Endothelial cell of umbilical vein (primary cell): ENCODE results near the gene ZDHHC22. TPM values are rescaled to one million over a fixed set of nuclear protein-coding genes. Genes with fewer than 3 reads are reported as not detected.
A peak's percentile ranks its signal among the peaks of the same experiment; 100 is the strongest.

Experiments used
- BruUV-seq: library from RNA; stranded (reverse); fragments of 400-500 nt; replicated peaks from 2 replicates; lab custom pipeline; 2021; lab: Mats Ljungman, UMichigan
- CTCF ChIA-PET: fragments of 300-600, 350-600 bp; sonication (Branson Sonifier 250); formaldehyde crosslinking; loops from one replicate; lab custom pipeline; 2021; ENCODE audit warnings: antibody characterized with exemption, inconsistent platforms; lab: Charles Lee
- POLR2A ChIA-PET: fragments of 300-600, 350-600 bp; sonication (Branson Sonifier 250); formaldehyde crosslinking; loops from one replicate; lab custom pipeline; 2021; ENCODE audit warnings: antibody characterized with exemption, inconsistent platforms; lab: Charles Lee
- DNase-seq: peaks from one replicate; pipeline ENCODE4 v3.0.0-alpha.2; 2011; ENCODE audit warnings: low read depth, low spot score
- FAIRE-seq: peaks from 2 replicates; lab custom pipeline; 2011; peaks lifted over from hg19 to GRCh38; lab: Jason Lieb, UNC
- H2AFZ ChIP-seq: 2 replicates; pipeline ENCODE4 v1.6.0; 2012; ENCODE audit warnings: low read depth, low read length, control low read depth, inconsistent platforms
- H3K27ac ChIP-seq: 2 replicates; pipeline ENCODE4 v1.5.1; 2011; ENCODE audit warnings: low read depth, mild to moderate bottlenecking, control low read depth, low read length, moderate library complexity; ENCODE audit not compliant: insufficient read depth
- H3K27me3 ChIP-seq, 2 experiments: 2 replicates each; pipeline versions ENCODE4 v1.6.0 to v1.6.1; 2011; ENCODE audit warnings: low read length in 2 of 2, mixed read lengths in 1 of 2; ENCODE audit not compliant: control insufficient read depth in 2 of 2, insufficient read depth in 2 of 2
- H3K36me3 ChIP-seq, 2 experiments: 2 replicates in 1 of 2; 3 replicates in 1 of 2; pipeline ENCODE4 v1.5.1; 2011; ENCODE audit warnings: low read length in 2 of 2, mild to moderate bottlenecking in 1 of 2, moderate library complexity in 1 of 2; ENCODE audit not compliant: control insufficient read depth in 2 of 2, insufficient read depth in 2 of 2; ENCODE audit errors: extremely low read depth in 1 of 2
- H3K4me1 ChIP-seq: 3 replicates; pipeline ENCODE4 v1.5.1; 2011; ENCODE audit warnings: mild to moderate bottlenecking, low read length; ENCODE audit not compliant: control insufficient read depth, insufficient read depth; ENCODE audit errors: extremely low read depth
- H3K4me2 ChIP-seq: 2 replicates; pipeline ENCODE4 v1.6.1; 2011; ENCODE audit warnings: low read length, control low read depth, mixed read lengths; ENCODE audit not compliant: insufficient read depth
- H3K4me3 ChIP-seq, 3 experiments: fragments of 200-600 bp in 1 of 3; sonication (generic), shearing (Covaris generic) in 1 of 3; replicated peaks in 1 of 3; 2 replicates each; pipeline ENCODE4 v1.5.1; 2011 to 2016; ENCODE audit warnings: control low read depth in 3 of 3, low read length in 3 of 3, mild to moderate bottlenecking in 2 of 3, inconsistent platforms in 1 of 3, low read depth in 1 of 3, moderate library complexity in 1 of 3; ENCODE audit not compliant: insufficient read depth in 1 of 3
- H3K79me2 ChIP-seq: 2 replicates; pipeline ENCODE4 v1.6.0; 2012; ENCODE audit warnings: low read length, inconsistent platforms; ENCODE audit not compliant: control insufficient read depth, insufficient read depth
- H3K9ac ChIP-seq: replicated peaks from 2 replicates; pipeline ENCODE3; 2011; ENCODE audit warnings: low read length, control low read depth; ENCODE audit not compliant: insufficient read depth; ENCODE audit errors: extremely low read depth
- H3K9me1 ChIP-seq: replicated peaks from 3 replicates; pipeline ENCODE4 v1.6.0; 2011; ENCODE audit warnings: mild to moderate bottlenecking, low read length; ENCODE audit not compliant: control insufficient read depth, insufficient read depth; ENCODE audit errors: extremely low read depth
- H3K9me3 ChIP-seq: replicated peaks from 2 replicates; pipeline ENCODE4 v1.5.1; 2012; ENCODE audit warnings: low read length, inconsistent platforms; ENCODE audit not compliant: control insufficient read depth, insufficient read depth
- H4K20me1 ChIP-seq: replicated peaks from 2 replicates; pipeline ENCODE3; 2011; ENCODE audit warnings: mild to moderate bottlenecking, low read length; ENCODE audit not compliant: control insufficient read depth, insufficient read depth; ENCODE audit errors: extremely low read depth
- EZH2 ChIP-seq: IDR thresholded peaks from 2 replicates; pipeline ENCODE4 v1.6.1; 2012; ENCODE audit warnings: borderline replicate concordance, low read depth, mild to moderate bottlenecking, moderate library complexity, low read length, inconsistent platforms; ENCODE audit not compliant: severe bottlenecking
- FOS ChIP-seq: IDR thresholded peaks from 2 replicates; pipeline ENCODE4 v1.6.1; 2011; ENCODE audit warnings: mild to moderate bottlenecking, low read length, moderate library complexity, borderline replicate concordance; ENCODE audit not compliant: insufficient read depth
- GATA2 ChIP-seq: IDR thresholded peaks from 2 replicates; pipeline ENCODE4 v1.7.0; 2011; ENCODE audit warnings: low read depth, mild to moderate bottlenecking, moderate library complexity, mixed read lengths, low read length; ENCODE audit not compliant: insufficient read length, insufficient read depth
- JUN ChIP-seq: IDR thresholded peaks from 2 replicates; pipeline ENCODE4 v1.6.1; 2011; ENCODE audit warnings: borderline replicate concordance, low read depth; ENCODE audit not compliant: insufficient read length, insufficient read depth
- MYC ChIP-seq: IDR thresholded peaks from one replicate; pipeline ENCODE4 v1.6.1; 2011; ENCODE audit warnings: mild to moderate bottlenecking, low read depth, low read length
- POLR2A ChIP-seq: IDR thresholded peaks from 2 replicates; pipeline ENCODE4 v1.6.1; 2012; ENCODE audit warnings: low read depth, mild to moderate bottlenecking, control low read depth, low read length
- POLR2AphosphoS5 ChIP-seq: IDR thresholded peaks from 2 replicates; pipeline ENCODE4 v1.6.1; 2012; ENCODE audit warnings: low read depth, mild to moderate bottlenecking, control low read depth, low read length, moderate library complexity; ENCODE audit not compliant: insufficient read depth
- dilution Hi-C: fragments of 300-500 bp; cut with MboI; formaldehyde crosslinking; loops from one replicate; pipeline ENCODE4 v1.15.0; 2019; ENCODE audit warnings: low sequenced_read_pairs; ENCODE audit not compliant: extremely low pct_ligation_motif_present
- intact Hi-C: fragments of 100-400 bp; cut with micrococcal nuclease; formaldehyde crosslinking; loops from one replicate; pipeline ENCODE4 v1.10.0; 2022
- polyA plus RNA-seq, 4 experiments: library from polyadenylated mRNA; depleted of rRNA in 3 of 4; stranded (reverse) in 3 of 4; unstranded in 1 of 4; fragments of >200 nt; gene quantifications; 2 replicates each; pipeline versions ENCODE4 v1.2.1 to v1.2.3, GENCODE V29; 2011 to 2012; ENCODE audit warnings: missing spikeins in 1 of 4
- total RNA-seq: library from RNA; stranded (reverse); gene quantifications from 2 replicates; pipeline ENCODE4 v1.2.3, GENCODE V29; 2021
- TF ChIP-seq, protein P1 (sequence below): IDR thresholded peaks from 2 replicates; pipeline ENCODE4 v1.6.1; 2011; ENCODE audit not compliant: insufficient read depth, insufficient read length
- TF ChIP-seq, protein P2 (sequence below), 2 donors: IDR thresholded peaks; 1 replicate in 1 of 2; 2 replicates in 1 of 2; pipeline ENCODE4 v1.5.1; 2011; ENCODE audit warnings: low read length in 2 of 2, mild to moderate bottlenecking in 2 of 2, moderate library complexity in 2 of 2, control low read depth in 1 of 2, inconsistent platforms in 1 of 2, low read depth in 1 of 2; ENCODE audit not compliant: insufficient read depth in 1 of 2; ENCODE audit errors: extremely low read depth in 1 of 2

The ZDHHC22 gene
- total and polyA plus RNA-seq, 2 donors (not counting 3 experiments of a cell fraction or from before 2014, with no cell fraction given), result 0.03 to 0.24 TPM

DNA sequence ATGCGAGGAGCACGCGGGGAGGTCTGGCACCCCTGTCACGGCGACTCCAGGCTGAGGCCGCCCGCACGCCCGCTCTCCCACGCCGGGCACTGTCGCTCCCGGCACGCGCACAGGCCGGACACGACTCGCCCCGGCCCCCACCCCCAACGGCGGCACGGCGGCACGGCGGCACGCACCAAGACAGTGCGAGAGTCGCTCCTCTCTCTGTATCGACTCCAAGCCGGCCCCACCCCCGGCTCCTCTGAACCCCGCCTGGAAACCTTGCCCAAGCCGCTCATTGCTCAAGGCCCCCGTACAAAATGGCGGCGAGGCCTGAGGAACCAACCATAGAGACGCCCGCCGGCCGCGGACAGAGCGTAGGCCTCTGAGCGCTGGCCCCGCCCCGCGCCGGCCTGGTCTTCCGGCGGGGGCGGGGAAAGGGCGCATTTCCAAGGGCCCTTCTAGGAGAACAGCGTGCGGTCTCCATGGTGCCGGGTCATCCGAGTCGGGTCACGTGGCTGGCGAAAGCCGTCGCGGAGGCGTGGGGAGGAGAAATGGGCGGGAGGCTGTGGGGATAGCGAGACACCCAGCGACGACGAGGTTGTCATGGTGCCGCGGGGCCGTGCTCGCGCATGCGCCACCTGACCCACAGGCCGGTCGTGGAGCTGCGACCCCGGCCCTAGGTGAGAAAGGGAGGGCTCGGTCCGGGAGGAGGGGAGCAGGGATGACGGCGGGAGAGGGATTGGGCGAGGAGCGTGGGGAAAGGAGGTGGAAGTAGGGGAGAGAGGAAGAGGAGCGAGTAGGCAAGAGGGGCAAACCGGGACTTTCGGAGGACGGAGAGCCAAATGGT, 43.7 kb downstream of the ZDHHC22 start, which contains the start of gene CIPC:
TSS of gene CIPC (plus strand) at position 559 of the 829 bp plus-strand sequence. CDS start 7,451 bp downstream, outside the sequence.
- FAIRE-seq (peak; percentile 99), DNase-seq (peak; percentile 99)
- Histone ChIP-seq H4K20me1 (no peaks in the 10 kb centered on the region), H3K4me3 (peak within 1 kb of the TSS; percentile 30 to 72 (median 66)), H3K9ac (peak within 1 kb of the TSS; percentile 84), H3K9me3 (no peaks in the 10 kb centered on the region), H3K9me1 (no peaks in the 10 kb centered on the region), H3K36me3 (no peaks in the 10 kb centered on the region), H2AFZ (peak within 1 kb of the TSS; percentile 80), H3K27me3 (no peaks in the 10 kb centered on the region), H3K27ac (peak within 1 kb of the TSS; percentile 57), H3K4me1 (peaks cover 27% of the 10 kb centered on the region), H3K79me2 (peaks cover 27% of the 10 kb centered on the region), H3K4me2 (peak within 1 kb of the TSS; percentile 88)
- dilution Hi-C loops (loop anchor here (25.0 kb wide), 1 partner anchor 211 kb away; no protein-coding TSS in a partner anchor), intact Hi-C loops (loop anchor here (1.0 to 10.0 kb wide), 9 partner anchors 13 to 383 kb away; partner anchors contain the start of genes AHSA1, IRF2BPL, POMT2 and VIPAS39)
- ChIA-PET POLR2A (interaction anchor here (0.9 kb wide), 1 partner anchor 26 kb away, joined by 4 read pairs; no protein-coding TSS in a partner anchor), CTCF (interaction anchor here (0.7 to 13.5 kb wide), 14 partner anchors 11 to 224 kb away, joined by 3 to 312 read pairs (median 5); no protein-coding TSS in a partner anchor)
- peak; percentile 28 for TF ChIP-seq FOS
- peak; percentile 77 for TF ChIP-seq POLR2AphosphoS5
- no peak for TF ChIP-seq JUN
- TF ChIP-seq EZH2, result no peak
- TF ChIP-seq GATA2, result no peak
- TF ChIP-seq, protein P1, sequence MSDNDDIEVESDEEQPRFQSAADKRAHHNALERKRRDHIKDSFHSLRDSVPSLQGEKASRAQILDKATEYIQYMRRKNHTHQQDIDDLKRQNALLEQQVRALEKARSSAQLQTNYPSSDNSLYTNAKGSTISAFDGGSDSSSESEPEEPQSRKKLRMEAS, result peak; percentile 99
- TF ChIP-seq POLR2A, result no peak
- peak; percentile 26 for TF ChIP-seq MYC
- TF ChIP-seq, protein P2, sequence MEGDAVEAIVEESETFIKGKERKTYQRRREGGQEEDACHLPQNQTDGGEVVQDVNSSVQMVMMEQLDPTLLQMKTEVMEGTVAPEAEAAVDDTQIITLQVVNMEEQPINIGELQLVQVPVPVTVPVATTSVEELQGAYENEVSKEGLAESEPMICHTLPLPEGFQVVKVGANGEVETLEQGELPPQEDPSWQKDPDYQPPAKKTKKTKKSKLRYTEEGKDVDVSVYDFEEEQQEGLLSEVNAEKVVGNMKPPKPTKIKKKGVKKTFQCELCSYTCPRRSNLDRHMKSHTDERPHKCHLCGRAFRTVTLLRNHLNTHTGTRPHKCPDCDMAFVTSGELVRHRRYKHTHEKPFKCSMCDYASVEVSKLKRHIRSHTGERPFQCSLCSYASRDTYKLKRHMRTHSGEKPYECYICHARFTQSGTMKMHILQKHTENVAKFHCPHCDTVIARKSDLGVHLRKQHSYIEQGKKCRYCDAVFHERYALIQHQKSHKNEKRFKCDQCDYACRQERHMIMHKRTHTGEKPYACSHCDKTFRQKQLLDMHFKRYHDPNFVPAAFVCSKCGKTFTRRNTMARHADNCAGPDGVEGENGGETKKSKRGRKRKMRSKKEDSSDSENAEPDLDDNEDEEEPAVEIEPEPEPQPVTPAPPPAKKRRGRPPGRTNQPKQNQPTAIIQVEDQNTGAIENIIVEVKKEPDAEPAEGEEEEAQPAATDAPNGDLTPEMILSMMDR (IDR thresholded peaks at IDR 0.05; ENCODE audit: extremely low read depth in 1 of 2, insufficient read depth in 1 of 2, low read depth in 1 of 2, low read length in 2 of 2), result no peak
- BruUV-seq, result no TSS peak
